ENCODE data around the gene NBEA. TPM values are rescaled to one million over a fixed set of nuclear protein-coding genes. Genes with fewer than 3 reads are reported as not detected.
"Not testable (repeated sequence)": the region's sequence is repeated elsewhere in the genome, so short reads cannot be mapped to it uniquely, and the experiment has no call there.

NBEA gene
- total RNA-seq, 1 donor from 2014 or later: 0.61 TPM

DNA sequence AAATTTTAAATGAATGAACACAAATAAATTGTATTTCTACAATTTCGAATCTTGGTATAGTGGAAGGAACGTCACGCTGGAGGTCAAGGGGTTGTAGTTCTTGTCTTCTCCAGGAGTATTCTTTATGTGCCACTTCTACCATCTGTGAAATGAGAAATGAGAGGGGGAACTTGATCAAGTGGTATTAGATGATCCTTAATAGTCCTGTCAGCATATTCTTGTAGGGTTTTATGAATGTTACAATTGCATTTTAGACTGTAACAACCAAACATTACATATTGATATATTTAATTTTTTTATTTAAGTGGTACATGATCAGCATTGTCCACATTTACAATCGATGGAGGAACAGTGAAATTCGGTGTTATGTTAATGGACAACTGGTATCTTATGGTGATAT is 113.6 kb downstream of the NBEA start:
- intact Hi-C loops (cut with micrococcal nuclease): no loop called here

DNA sequence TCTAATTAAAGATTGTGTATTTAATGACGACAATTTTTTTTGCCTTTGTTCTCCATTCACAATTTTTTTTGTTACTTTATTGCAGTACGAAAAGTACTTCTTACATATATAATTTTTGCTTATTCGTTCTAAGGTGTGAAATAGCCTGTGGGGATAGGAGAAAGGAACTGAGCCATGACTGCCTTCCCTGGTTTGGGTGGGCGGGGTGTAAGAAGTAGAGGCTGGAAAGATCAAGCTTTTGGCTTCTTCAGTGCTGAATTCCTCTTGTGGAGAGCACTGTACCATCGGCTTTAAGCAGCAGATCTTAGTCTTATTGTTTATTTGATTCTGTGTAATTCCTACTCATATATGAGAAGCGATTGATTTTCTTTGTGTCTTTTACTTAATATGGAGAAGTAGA is 115.8 kb downstream of the NBEA start:
- intact Hi-C loops (cut with micrococcal nuclease): no loop called here

DNA sequence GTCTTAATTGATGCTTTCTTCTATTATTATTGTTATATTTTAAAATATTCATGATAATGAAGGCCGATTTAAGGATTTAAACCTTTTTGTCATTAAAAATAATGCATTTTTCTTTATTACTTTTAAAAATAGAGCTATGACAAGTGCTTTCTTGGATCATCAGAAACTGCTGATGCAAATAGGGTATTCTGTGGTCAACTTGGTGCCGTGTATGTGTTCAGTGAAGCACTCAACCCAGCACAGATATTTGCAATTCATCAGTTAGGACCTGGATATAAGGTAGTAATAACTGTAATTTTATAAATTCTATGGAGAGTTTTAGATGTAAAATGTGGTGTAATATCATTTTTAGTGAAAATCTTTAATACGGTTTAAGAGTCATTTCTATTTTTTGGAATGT is 116.5 kb downstream of the NBEA start:
- intact Hi-C loops (cut with micrococcal nuclease): not testable (repeated sequence)

DNA sequence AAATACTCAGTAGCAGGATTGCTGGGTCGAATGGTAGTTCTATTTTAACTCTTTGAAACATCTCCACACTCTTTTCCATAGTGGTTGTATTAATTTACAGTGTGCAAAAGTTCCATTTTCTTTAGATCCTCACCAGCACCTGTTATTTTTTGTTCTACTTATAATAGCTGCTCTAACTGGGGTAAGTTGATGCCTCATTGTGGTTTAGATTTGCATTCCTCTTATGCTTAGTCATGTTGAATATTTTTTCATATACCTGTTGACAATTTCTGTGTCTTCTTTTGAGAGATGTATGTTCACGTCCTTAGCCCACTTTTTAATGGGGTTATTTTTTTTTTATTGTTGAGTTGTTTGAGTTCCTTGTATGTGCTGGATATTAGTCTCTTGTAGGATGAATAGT is 144.6 kb downstream of the NBEA start:
- intact Hi-C loops (cut with micrococcal nuclease): no loop called here

DNA sequence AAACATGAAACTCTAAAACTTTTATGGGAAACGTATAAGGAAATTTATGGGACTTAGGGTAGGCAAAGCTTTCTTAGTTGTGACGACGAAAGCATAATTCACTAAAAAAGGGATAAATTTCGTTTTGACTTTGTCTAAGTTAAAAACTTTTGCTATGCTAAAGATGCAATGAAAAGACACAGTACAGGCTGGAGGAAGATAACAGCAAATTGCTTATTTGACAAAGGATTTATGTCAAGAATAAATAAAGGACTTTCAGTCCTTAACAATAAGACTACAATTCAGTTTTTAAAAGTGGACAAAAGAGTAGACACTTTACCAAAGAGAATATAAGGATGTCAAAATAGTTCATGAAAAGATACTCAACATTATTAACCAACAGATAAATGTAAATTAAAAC is 150.2 kb downstream of the NBEA start:
- intact Hi-C loops (cut with micrococcal nuclease): no loop called here

DNA sequence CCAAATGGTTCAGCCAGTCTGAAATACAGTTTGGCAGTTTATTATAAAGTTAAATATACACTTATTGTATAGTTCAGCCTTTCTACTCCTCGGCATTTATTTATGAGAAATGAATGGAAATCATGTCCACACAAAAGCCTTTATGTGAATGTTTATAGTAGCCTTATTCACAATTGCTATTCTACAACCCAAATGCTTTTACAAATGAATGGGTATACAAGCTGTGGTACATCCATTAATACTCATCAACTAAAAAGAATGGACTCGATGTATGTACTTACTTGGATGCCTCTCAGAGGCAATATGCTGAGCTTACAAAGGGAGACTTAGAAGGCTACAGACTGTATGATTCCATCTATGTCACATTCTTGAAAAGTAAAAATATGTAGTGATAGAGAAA is 150.7 kb downstream of the NBEA start:
- intact Hi-C loops (cut with micrococcal nuclease): no loop called here

DNA sequence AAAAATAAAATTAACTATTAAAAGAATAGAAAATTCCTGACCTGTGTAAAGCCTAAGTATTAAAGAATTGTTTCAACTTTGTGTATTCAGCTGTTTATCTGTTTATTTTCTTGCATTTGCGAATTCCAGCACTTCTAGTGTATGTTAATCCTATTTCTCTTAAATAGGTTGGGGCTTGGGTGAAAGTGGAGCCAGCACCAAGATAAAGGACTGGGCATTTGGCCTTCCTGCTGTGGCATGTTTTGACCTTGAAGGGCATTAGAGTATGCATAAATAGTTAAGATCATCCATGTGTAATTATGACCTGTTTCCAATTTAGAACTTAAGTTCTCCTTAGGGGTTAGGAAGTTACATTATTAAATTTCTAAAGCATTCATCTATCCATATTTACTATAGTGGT is 151.3 kb downstream of the NBEA start:
- intact Hi-C loops (cut with micrococcal nuclease): no loop called here

DNA sequence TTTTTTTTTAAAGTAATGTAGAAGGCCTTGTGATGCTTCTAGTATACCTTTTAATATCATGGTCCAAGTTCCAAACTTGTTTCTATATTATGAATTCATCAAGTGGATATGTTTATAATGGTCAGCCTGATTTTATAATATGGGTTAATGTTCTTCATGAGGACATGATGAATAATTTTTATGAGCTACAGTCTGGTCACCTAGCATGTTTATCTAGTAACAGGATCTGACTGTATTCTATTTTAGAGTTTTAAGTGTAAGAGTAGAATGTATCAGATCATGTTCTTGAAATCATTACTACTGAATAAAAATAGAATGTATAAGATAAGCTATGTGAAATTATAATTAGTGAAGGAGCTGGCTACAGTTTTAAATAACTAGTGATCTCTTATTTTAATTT is 164.7 kb downstream of the NBEA start:
- intact Hi-C loops (cut with micrococcal nuclease): not testable (repeated sequence)

DNA sequence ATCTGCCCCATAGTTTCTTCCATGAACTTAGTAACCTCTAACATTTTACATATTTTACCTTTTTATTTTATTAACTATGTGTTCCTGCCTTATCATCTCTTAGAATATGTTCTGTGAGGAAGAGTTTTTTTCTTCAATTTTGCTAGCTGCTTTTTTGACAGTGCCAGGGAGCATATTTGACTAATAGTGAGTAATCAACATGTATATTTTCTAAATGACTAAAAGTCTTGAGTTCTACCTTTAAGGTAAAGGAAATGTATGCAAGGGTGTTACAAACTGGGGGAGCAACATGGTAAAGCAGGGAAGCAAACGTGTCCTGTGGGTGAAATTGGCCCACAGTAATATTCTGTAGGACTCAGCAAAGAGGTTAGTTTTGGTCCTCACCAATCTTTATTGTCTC is 165.5 kb downstream of the NBEA start:
- intact Hi-C loops (cut with micrococcal nuclease): no loop called here

DNA sequence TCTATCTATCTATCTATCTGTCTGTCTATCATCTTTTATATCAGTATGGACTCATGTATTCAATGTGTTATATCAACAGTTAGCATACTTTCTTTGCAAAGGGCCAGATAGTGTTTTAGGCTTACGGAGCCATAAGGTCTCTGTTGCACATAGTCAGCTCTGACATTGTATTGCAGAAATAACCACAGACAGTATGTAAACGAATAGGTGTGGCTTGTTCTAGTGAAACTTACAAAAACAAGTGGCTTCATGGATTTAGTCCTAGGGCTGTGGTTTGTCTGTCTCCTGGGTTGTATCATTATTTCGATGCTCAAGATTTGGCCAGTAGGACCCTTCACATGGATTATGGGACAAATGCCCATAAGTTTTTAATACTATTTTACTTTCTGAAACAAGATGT is 171.5 kb downstream of the NBEA start:
- intact Hi-C loops (cut with micrococcal nuclease): not testable (repeated sequence)

DNA sequence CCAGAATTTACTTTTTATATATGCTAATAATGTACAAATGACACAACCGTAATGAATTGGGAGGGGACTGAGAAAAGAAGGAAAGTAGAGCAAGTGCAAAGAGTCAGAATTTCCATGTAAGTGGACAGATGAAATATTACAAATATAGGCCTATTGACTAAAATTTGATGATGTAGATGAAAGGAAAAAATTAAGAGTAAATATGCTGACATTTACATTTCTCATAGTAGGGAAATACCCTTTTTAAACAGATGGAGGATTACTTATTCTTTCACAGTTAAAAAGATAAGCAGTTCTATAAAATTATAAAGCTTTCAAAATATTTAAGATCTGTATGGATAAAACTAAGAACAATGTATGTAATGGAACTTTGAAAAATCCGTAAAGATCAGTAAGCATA is 185.4 kb downstream of the NBEA start:
- intact Hi-C loops (cut with micrococcal nuclease): no loop called here

DNA sequence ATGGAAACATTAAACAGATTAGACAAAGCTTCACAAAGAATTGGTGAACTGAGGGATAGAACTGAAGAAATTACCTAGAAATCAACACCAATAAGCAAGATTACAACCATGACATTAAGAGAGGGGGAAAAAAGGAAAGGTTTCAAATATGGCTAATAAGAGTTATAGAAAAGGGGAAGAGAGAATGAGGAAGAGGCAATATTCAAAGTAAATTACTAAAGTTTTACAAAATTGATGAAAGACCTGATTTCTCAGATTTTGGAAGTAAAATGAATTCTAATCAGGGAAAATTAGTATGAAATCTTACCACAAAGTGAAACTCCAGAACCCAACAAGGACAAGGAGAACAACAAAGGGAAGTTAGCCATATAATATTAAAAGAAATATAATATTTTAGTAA is 187.4 kb downstream of the NBEA start:
- intact Hi-C loops (cut with micrococcal nuclease): no loop called here

DNA sequence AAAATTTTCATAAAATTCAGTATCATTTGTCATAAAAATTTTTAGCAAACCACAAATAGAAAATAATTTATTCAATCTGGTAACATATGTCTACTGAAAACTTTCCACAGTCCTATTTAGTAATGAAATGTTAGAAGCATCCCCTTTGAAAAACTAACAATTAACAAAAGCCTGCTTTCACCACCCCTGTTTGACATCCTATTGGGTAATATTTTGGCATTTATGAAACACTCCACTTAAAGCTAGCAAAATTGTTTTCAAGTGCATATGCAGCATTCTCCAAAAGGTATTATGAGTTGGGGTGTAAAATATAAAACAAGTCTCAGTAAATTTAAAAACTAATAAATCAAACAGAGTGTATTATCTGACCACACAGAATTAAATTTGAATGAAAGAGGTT is 189.4 kb downstream of the NBEA start:
- intact Hi-C loops (cut with micrococcal nuclease): no loop called here

DNA sequence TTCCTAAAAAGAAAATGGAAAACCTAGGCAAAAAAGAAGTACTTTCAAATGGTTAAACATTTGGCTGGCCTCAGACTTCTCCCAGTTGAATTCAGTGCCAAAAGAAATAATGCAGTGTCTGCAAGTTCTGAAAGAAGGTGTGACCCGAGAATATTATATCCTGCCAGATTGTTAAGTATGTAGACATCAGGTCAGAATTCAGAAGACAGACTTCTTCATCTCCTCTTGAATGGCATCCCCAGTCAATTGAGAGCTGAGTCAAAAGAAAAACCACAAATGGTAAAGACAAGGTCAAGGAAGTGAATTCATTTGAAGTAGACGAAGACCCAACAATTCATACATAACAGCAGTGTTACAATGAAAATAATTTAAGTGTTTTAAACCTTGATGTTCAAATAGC is 194.5 kb downstream of the NBEA start:
- intact Hi-C loops (cut with micrococcal nuclease): loop anchor here (5.0 kb wide), 2 partner anchors 194 to 979 kb away; partner anchors contain the start of gene NBEA

DNA sequence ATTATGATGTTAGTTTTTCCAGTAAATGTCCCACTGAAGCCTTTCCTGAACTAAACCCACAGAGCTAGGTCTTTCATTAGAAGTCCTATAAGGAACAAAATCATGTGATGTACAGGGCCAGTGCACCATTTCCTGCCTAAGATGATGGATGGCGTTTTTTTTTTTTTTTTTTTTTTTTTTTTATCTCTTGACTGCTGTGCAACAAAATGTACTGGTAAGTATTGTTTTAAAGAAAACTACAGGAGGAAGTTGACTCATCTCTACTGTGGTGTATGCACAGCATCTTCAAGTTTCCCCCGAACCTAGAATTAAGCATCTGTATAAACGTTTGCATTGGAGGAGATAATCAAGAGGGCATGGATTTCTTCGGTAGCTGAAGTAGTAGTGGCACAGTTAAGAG is 197.5 kb downstream of the NBEA start:
- intact Hi-C loops (cut with micrococcal nuclease): loop anchor here (5.0 kb wide), 2 partner anchors 197 to 982 kb away; partner anchors contain the start of gene NBEA

DNA sequence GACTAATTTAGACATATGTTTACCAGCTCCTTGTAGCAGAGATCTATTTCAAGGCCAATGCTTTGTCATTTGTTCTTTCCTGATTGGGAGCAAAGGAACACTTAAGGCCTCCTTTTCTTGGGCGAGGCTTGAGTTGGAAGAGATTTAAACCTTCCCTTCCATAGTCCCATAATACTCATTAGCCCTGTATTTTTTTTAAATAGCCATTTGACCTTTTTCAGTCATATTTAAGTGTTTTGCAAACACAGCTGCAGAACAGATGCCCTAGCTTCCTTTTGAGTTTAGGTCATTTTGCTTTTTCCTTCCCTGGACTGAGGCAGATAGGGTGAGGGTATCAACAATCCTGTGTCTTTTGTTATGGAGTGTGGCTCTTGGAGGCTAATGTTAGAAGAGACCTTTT is 198.3 kb downstream of the NBEA start:
- intact Hi-C loops (cut with micrococcal nuclease): no loop called here

DNA sequence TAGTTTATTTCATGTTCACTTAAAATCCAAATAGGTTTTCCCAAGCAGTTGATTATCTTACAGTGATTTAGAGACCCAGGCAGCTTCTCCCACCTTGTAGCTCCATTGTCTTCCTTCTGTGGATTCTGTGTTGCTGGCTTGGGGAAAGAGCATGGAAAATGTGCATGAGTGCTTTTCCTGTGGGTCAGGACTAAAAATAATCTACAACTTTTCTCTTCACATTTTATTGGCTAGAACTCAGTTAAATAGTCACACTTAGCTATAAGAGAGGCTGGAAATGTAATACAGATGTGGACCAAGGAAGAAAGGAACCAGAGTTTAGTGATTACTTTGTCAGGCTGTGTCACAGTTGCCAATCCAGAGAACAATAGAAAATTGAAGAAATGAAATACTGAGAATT is 198.8 kb downstream of the NBEA start:
- intact Hi-C loops (cut with micrococcal nuclease): no loop called here

DNA sequence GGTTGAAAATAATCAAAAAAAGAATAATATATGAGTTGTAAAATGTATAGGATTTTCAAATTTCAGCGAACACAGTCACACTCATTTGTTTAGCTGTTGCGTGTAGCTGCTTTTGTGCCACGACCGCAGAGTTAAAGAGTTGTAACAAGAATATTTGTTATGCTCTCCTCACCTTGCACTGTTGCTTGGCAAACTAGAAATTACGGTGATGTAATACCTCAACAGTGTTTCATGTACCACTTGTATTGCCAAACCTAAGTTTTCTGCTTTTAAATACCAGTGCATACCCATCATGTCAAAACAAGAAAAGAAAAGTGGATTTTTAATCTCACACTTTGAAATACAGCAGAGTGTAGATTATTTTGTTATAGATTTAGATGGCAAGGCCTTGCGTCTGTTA is 201.1 kb downstream of the NBEA start:
- intact Hi-C loops (cut with micrococcal nuclease): no loop called here

DNA sequence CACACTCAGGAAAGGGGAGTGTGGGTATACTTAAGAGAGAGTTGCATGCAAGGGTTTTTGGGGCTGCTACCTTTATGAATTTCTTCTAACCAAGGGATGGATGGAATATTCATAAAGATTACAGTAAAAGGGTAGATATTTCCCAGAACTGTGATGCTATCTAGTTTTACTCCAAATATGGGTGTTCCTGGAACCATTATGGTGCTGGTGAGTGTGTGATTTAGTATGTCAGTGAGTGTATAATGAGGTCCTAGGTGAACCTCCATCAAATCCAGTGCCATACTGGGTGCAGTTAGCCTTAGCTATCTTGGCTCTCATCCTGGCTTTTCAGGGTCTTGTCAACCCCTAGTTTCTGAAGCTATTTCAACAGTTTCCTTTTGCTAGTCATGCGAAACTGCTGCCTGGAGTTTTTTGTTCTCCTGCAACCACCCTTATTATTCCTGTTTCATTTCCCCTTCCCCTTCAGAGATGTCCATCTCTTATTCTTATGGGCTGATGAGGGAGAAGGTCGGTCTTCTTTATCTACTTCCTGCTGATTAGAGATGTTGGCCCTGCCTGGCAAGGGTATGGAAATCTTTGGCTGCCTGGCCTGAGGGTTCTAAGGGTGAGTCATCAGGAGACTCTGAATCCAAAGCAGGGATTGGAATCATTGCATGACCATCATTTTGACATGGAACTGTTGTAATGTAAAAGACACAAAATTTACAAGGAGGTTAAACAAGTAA is 202.3 kb downstream of the NBEA start:
- intact Hi-C loops (cut with micrococcal nuclease): no loop called here

DNA sequence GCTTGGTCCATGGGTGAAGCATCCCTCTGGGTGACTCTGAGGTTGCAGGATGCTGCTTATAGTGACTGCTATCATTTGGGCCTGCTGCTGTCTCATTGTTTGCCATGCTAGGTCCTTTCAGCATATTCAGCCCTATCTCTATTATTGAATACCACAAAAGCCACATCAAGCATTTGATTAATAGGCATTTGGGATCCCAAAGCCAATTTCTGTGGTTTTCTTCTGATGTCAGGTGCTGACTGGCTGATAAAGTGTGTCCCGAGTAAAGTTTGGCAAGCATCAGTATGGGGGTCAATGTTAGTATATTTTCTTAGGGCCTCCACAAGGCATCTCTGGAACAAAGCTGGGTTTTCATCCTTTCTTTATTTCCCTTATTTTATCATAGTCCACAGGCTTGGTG is 204.6 kb downstream of the NBEA start:
- intact Hi-C loops (cut with micrococcal nuclease): no loop called here

DNA sequence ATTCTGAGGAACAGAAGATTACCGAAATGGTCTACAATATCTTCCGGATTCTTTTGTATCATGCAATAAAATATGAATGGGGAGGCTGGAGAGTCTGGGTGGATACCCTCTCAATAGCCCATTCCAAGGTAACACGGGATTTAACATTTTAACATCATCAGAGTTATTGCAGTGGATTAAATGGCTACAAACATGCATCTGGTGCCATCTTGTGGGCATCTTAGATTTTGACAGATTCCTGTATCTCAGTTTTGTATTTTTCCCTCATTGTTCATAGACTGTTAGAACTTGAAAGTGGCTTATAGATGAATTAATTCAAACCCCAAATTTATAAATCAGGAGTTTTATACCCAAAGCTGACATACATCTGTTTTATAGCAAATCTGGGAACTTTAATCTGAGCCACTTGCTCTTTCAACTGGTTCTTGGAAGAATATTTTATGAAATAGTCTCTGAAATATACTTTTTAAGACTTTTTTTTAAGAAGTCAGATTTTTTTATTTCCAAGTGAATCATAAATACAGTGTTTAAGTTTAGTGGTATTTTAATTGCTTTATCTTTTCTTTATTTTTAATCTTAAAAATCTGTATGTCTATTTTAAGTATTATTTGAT is 215.2 kb downstream of the NBEA start:
- intact Hi-C loops (cut with micrococcal nuclease): loop anchor here (1.0 to 5.0 kb wide), 7 partner anchors 214 to 1614 kb away; partner anchors contain the start of genes NBEA and RFC3

DNA sequence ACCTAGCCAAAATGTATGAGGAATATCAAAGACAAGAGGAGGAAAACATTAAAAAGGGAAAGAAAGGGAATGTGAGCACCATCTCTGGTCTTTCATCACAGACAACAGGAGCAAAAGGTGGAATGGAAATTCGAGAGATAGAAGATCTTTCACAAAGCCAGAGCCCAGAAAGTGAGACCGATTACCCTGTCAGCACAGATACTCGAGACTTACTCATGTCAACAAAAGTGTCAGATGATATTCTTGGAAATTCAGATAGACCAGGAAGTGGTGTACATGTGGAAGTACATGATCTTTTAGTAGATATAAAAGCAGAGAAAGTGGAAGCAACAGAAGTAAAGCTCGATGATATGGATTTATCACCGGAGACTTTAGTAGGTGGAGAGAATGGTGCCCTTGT is 217.0 kb downstream of the NBEA start:
- intact Hi-C loops (cut with micrococcal nuclease): loop anchor here (5.0 kb wide), 2 partner anchors 1002 to 1482 kb away; no protein-coding TSS in a partner anchor

DNA sequence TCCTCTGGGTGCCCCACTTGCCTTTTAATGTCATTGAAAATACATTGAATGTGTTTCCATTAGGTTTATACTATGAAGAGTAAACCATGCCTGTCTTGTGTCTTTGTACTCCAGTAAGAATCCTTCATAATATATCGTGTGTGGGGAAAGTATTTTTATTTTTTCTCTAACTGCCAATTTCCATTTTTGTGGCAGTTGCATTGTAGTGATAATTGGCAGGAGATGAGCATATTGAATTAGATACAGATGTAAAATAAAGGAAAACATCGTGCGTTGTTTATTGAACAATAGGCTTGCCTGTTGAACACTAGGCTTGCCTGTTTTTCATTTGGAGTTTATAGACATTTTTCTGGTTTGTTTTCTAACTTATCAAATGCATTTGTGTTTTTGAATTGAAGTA is 218.8 kb downstream of the NBEA start:
- intact Hi-C loops (cut with micrococcal nuclease): no loop called here

All from T-helper 1 cell treated with Interleukin-12 subunit alpha and Interleukin-12 subunit beta and Interleukin-4 antibody, amounts not matched to agents 30 ng/mL and 1 ng/mL, for 36 hours (primary cell).